Activated CD4-positive, CD25-positive, alpha-beta regulatory T cell (primary cell): ENCODE results near the gene CHST11.
"Not testable (repeated sequence)": the region's sequence is repeated elsewhere in the genome, so short reads cannot be mapped to it uniquely, and the experiment has no call there.

Experiments
- DNase-seq, 4 experiments: peaks; one replicate each; lab custom pipeline; 2025; lab: John Stamatoyannopoulos, UW

CHST11 gene

DNA sequence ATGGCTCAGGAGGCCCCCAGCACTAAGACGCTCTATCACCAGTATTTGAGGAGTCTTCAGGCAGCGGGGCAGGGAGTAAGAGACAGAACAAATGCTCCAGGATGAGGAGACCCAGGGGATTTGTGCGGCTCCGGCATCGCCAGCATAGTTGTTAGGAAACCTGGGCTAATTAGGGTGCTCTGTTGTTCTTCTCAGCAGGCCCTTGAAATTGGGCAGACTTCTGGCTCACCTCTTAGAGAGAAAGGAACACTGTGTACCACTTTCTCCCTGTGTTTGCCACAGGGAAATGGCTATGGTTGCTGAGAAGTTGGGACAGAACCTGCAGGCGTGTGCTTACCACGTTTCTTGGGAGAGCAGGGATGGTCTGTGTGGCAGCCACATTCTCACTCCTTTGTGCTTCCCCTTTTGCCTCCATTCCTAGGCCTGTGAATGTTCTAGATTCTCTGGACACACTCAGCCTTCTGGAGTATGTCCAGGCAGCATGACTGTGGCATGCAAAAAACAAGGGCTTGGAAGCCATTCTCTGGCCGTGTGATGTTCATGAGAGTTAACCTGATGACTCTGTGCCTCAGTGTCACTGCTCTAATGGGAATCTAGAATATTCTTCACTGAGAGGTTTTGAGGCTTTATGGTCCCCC lies 109.0 kb downstream of the CHST11 start:
- no peak for DNase-seq

DNA sequence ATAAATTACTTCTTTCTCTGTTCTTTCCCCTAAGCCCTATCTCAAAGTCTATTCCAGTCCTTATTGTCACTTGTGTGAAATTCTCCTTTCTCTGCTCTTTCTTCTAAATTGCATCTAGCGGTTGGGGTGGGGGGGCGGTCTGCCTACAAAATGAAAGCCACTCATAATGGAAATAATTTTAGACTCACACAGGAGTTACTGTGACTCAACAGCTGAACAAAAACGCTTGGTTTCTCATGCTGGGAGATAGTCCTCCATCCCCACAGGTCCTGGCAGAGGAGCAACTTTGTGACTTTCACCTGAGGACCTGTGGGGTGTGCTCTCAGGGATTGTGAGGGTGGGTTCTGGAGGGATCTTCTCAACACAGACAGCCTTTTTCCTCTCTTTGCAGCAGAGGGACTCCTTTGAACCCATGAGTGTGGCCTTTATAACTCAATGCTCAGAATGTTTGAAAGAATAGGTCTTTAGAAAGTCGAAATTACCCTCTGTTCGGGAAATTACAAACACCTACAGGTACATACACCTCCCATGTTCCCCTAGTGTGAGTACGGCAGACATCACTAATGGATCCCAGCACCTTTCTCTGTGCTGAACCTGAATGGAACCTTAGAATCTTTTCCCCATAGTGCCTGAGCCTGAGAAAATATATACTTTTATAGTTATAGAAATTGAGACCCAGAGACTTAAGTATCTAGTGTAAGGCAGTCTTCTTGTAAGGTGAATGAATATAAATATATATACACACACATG lies 109.7 kb downstream of the CHST11 start:
- DNase-seq: peak in 1 of 4 experiments; percentile 23

DNA sequence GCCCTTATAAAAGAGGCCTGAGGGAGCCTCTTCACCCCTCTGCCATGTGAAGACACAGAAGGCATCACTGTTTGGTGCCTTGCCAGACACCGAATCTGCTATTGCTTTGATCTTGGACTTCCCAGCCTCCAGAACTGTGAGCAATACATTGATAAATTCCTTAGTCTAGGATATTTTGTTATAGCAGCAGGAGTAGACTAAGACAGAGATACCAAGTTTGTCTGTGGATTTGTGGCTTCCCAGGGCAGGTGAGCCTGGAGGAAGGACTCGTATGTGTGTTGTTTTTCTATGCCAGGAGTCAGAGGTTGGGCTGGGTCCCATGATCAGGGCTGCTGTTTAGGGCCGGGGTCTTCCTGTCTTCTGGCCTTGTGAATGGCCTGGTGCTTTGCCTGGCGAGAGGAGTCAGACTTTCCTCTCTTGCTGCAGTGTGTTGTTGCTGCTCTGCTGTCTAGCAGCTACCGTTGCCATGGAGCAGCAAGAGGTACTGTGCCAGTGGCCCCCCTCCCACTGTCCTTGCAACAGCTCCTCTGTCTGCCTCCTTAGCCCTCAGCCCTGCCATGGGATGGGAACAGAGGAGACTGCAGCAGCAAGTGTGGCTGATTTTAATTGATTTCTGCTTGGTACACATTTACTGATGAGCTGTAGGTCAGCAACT lies 111.2 kb downstream of the CHST11 start:
- DNase-seq: no peak

DNA sequence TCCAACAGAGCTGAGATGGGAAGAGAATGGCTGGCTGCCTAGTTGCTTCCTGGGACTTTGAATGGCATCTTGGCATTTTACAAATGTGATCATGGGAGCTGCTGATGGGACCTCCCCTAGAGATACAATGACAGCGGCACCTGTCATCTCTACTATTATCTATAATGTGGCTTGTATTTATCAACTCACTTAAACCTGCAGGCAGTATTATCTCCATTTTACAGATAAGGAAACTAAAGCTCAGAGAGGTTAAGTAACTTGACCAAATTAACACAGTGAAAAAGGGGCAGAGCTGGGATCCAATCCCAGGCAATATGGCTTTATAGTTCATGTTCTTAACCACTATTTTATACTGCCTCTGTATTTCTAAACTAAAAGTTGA lies 111.7 kb downstream of the CHST11 start:
- no peak for DNase-seq

DNA sequence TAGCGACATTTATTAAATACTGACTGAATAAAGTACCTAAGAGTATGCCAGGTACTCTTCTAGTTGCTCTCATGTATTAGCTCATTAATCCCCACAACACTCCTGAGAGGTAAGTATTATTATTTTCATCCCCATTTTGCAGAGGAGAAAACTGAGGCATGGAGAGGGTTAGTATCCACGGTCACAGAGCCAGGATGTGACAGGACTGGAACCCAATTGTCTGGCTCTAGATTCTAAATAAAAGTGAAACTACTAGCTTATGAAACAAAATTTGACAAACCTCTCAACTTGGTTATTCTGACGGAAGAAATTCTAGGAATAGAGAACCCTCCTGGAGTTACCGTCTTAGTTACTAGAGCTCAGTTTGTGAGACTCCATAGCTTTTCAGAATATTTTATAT lies 112.2 kb downstream of the CHST11 start:
- no peak for DNase-seq

DNA sequence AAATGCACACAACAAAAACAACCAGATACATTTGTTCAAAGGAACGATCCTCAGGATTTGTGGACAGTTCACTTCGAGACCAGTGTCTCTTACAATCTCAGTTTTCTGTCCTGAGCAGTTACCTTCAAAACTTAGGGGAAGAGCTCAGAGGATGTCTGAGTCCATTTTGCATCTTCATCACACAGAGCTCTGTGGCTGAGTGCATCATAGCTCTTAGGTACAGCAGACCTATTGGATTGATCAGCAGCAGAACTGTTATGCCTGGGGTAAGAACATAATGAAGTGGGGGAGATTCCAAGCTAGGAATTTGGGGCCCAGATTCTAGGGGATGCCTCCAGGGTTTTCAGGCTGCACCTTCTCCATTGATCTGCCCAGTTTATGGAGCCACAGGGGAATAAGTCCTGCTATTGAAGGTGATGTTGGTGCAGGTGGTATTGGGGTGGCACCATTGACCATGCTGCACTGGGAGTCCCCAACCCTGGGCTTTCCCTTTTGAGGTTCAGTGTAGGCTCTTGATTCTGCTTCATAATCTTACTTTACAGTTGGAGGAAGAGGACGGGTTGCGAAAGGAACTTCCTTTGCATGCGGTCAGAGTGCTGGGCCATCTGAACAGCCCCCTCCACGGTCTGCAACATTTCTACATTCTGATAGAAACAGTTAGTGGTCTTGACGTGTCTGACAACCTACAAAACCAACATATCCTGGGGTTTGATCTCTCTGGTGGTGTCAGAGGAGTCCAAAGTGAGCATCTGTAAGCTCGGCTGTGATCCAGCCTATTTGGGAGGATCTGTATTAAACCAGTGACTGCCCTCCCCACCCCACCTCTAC lies 112.8 kb downstream of the CHST11 start:
- no peak for DNase-seq

DNA sequence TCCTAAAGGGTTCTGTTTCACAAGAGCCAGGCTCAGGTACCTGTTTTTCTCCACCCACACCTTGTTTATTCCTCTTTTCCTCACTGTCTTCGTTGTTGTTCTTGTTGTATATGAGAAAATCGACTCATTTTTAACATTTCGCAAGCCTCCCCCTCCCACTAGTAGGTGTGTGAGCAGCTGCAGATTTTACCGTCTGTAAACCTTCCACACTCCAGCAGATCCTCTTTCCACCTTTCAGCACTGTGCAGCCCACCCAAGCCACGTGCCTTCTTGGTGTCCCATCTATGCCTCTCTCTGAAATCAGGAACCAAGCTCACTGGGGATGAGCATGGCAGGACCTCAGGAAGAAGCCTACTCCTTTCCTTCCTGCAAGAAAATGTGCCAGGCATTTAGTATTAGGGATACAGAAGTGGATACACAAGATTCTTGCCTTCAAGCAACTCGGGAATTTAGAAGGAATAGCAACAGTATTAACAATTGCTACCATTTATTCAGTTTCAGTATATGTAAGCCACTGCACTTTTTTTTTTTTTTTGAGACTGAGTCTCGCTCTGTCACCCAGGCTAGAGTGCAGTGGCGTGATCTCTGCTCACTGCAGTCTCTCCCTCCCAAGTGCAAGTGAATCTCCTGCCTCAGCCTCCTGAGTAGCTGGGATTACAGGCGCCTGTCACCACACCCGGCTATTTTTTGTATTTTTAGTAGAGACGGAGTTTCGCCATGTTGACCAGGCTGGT lies 113.6 kb downstream of the CHST11 start:
- DNase-seq: no peak

DNA sequence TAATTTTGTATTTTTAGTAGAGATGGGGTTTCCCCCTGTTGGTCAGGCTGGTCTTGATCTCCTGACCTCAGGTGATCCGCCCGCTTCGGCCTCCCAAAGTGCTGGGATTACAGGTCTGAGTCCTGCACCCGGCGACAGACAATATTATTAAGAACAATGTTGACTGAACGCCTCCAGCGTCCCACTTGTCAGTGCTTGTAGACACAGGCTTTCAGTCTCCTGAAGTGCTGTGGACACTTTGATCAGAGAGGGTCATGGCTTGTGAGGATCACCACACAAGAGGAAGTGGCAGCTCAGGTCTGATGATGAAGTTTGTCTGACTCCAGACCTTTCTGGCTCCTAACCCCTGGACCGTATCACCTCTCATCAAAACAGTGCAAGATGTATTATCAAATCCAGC lies 114.6 kb downstream of the CHST11 start:
- no peak for DNase-seq

DNA sequence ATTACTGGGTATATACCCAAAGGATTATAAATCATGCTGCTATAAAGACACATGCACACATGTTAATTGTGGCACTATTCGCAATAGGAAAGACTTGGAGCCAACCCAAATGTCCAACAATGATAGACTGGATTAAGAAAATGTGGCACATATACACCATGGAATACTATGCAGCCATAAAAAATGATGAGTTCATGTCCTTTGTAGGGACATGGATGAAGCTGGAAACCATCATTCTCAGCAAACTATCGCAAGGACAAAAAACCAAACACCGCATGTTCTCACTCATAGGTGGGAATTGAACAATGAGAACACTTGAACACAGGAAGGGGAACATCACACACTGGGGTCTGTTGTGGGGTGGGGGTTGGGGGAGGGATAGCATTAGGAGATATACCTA lies 117.6 kb downstream of the CHST11 start:
- DNase-seq: not testable (repeated sequence)

DNA sequence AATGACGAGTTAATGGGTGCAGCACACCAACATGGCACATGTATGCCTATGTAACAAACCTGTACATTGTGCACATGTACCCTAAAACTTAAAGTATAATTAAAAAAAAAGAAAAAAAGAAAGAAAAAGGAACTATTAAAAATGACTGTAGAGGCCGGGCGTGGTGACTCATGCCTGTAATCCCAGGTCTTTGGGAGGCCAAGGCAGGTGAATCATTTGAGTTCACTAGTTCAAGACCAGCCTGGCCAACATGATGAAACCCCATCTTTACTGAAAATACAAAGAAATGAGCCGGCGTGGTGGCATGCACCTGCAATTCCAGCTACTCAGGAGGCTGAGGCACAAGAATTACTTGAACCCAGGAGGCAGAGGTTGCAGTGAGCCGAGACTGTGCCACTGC lies 118.0 kb downstream of the CHST11 start:
- not testable (repeated sequence) for DNase-seq

DNA sequence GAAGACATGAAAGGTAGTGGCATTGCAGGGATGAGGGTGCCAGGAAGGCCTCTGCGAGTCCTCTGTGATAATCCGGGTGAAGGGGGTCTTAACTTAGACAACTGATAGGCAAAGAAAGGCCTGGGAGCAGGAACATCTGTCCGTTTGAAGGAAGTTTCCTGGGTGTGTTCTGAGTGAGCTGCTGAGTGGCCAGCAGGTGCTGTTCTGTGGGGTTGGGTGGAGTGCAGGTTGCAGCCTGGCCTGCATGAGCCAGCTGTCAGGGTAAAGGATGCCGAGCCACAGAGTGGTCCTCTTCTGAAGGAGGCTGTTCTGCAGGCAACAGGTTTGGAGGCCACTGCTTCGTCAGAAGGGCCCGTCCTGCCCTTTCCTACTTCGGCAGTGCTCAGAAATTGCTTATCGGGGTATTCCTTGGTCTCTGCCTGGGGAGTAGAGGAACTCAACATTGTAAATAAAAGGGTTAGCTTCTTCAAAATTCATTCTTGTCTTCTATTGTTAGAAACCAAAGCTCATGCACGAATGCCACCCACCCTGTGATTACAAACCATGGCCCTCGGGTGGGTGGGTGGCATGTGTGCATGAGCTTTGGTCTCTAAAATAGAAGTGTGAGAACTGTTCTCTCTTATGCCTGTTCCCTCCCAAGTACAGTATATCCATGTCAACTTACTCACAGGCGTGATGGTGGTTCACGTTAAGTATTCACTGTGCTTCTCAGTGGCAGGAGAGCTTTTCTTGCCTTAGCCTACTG lies 118.9 kb downstream of the CHST11 start:
- DNase-seq: no peak

DNA sequence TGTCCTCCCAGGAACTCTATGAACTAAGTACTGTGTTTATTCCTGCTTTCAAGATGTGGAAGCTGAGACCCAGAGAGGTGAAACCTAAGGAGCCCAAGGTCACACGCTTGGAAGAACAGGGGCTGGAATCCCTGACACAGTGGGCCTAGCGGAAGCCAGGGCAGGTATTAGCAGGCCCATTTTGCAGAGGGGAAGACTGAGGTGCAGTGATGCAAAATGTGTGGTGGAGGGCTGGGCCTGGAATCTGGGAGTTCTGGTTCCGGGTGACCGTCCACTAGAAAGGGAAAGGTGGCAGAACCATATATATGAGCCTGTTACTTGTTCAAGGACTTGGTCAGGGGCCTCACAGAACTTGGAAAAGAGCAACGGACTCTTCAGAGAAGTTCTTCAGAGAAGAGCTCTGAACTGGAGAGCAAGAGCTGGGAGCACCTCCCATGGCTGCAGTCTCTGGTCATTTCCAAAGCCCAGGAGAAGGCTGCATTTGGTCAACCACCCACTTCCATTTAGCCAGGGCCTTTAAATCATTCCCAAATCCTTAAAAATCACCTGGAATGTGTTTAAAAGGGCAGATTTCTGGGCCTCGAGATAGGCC lies 119.5 kb downstream of the CHST11 start:
- DNase-seq: no peak

DNA sequence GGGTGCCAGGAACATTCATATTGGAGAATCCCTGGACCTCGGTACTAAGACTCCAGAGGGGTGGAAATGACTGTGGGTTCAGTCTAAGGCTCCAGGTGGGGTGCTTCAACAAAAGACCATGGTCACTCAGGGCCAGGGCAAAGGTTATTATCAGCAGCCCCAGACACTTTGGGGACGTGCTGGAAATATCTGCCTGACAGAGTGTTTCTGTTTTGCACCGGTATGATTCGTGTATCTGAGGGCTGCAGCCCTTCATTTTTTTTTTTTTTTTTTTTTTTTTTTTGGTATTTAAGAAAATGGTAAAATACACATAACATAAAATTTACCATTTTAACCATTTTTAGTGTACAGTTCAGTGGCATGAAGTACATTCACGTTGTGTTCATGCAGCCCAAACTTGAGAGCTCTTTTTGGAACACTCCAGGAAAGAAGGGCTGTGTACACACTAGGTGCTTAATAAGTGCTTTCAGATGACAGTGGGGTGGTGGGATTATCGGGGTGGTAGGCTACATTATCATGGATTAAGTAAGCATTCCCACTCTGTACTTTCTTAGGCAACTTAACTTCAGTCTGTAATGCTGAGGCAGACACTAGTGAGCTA lies 120.3 kb downstream of the CHST11 start:
- DNase-seq: no peak

DNA sequence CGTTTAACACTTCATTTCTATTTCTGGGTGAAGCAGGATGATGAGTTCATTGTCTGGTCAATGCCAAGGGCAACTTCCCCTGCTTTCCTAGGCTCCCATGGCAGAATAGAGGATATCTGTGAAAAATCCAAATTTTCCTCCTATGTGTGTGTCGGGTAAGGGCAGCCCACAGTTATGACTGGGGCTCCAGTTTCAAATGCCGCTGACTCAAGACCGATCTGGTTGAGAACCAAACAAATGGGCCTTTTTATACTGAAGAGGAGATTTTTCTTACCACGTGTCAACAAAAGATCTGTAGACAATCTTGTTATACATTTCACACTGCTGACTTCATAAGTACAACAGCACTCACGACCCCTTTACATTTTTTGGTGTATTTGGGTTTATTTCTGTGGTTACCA lies 120.8 kb downstream of the CHST11 start:
- DNase-seq: no peak

DNA sequence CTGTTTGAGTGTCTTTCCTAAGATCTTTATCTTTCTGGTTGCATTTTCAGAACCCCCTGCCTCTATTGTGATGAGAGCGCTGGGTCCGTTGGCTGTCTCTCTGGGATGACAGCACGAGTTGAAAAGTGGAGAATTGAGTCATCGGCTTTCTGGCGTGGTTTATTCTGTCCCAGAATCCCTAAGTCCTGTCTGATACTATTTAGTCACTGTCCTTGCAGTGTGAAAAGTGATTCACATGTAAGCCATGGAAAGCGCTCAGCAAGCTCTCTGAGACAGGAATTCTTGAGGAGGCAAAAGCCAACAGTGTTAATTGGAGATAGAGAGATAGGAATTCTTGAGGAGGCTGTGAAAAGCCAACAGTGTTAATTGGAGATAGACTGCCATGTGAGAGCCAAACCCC lies 121.7 kb downstream of the CHST11 start:
- no peak for DNase-seq

DNA sequence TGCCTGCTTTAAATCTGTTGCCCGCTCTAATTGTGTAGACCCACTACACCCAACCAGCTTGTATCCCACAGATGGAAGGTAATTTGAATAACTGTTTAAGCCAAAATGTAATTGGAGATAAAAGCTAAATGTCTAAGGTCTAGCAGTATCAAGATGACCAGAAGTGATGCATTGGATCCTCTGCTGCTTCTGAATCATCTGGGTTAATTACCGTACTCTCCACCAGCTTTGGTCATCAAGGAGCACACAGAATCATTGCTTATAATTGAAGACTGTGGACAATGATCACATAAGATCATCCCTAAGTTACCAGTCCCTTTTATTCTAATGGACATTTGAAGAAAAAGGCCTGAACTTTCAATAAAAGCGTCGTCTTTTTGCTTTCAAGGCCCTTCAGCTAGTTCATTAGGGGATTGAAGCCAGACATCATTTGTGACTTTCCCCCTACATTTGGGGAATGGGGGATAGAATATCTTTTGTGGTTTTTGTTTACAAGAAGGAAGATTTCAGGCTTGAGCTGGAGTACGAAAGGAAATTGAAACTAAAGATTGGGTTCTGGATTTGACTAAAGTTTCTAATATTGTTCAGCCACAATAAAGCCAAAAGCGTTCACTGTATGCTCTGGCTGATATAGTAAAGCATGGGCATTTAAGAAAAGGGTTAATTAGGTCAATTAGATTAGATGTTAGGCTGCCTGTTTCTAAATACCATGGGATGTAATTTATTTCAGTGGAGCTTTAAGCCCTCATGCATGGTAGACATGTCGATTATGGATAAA lies 123.2 kb downstream of the CHST11 start:
- DNase-seq: no peak

DNA sequence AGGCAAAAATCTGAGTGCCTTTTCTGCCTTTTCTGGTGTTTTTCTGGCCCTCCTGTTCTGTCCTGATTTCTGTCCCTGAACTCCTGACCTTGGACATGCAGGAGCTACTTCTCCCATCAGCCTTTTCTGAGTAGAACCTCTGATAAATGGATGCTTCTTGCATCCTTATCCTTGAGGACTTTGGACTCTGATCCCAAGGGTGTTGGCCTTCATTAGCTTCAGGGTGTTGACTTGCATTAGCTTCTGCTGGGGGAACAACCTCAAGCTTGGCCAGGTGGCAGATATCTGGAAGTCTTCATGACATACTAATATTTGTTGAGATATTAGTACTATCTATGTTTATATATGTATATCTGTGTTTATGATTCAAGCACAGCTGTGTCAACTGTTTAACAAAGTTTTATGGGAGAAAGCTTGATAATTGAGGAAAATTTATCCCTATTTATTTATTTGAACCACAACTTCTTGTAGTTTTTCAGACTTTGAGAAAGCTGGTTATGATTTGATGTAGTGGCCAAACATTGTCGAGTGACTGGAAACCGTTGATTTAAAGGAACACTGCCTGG lies 124.3 kb downstream of the CHST11 start:
- no peak for DNase-seq

DNA sequence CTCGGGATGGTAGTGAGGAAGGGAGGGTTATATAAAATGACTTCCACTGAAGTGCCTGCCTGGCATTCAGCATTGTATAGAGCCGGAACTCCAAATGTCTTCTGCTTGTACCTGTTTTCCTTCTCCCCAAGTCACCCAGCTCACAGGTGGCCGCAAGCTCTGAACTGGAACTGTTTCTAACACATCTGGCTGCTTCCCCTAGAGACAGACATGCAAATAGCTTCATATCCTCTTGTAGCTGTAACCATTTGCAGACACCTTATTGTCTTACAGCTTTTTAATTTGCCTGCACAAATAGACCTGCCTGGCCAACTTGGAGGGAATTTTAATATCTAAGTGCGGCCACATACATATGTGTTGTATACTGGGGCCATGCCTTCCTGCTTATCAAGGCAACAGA lies 126.0 kb downstream of the CHST11 start:
- DNase-seq: no peak

DNA sequence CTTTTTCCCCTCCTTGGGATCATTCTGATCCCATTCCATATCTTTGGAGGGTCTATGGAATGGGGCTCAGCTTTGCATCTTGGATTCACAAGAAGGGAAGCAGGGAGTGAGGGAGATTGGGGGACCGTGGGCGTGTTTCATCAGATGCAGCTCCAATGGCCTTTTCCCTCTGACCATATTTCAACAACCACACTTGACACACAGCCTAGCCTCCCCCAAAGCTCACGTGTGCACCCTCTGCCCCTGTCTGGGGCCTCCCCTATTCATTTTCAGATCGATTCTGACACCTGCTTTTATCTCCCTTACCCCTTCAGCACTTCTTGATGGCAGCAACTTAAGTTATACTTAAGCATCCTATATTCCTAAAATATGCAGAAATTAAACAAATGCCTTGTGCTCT lies 126.6 kb downstream of the CHST11 start:
- no peak for DNase-seq
